ENCODE measurements around the gene CENPU.
"Not testable (repeated sequence)": the region's sequence is repeated elsewhere in the genome, so short reads cannot be mapped to it uniquely, and the experiment has no call there.

The CENPU gene

GRCh38 chr4:184752496-184753275, 18.8 kb upstream of the CENPU start:
- DNase-seq (ENCODE audit: low read depth) = no peak

DNA sequence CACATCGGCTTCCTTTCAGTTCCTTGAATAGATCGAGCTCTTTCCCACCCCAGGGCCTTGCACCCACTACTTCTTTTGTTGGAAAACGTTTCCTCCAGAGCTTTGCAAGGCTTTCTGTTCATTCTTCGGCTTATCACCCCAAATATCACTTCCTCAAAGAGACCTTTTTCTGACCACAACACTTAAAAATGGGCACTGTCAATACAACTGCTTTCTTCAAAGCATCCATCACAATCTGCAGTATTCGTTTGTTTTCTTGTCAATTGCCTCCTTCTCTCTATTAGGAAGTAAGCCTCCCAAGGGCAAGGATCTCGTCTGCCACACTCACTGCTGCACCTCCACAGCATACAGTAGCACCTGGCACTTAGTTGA, 17.7 kb upstream of the CENPU start:
- no peak for DNase-seq (ENCODE audit: low read depth)

GRCh38 chr4:184750926-184751584, 17.2 kb upstream of the CENPU start:
- DNase-seq (ENCODE audit: low read depth) = no peak

GRCh38 chr4:184748251-184748652, 14.4 kb upstream of the CENPU start:
- no peak for DNase-seq (ENCODE audit: low read depth)

- no peak for DNase-seq (ENCODE audit: low read depth)
These were observed 13.3 kb upstream of the CENPU start for GRCh38 chr4:184747034-184747830.

DNA sequence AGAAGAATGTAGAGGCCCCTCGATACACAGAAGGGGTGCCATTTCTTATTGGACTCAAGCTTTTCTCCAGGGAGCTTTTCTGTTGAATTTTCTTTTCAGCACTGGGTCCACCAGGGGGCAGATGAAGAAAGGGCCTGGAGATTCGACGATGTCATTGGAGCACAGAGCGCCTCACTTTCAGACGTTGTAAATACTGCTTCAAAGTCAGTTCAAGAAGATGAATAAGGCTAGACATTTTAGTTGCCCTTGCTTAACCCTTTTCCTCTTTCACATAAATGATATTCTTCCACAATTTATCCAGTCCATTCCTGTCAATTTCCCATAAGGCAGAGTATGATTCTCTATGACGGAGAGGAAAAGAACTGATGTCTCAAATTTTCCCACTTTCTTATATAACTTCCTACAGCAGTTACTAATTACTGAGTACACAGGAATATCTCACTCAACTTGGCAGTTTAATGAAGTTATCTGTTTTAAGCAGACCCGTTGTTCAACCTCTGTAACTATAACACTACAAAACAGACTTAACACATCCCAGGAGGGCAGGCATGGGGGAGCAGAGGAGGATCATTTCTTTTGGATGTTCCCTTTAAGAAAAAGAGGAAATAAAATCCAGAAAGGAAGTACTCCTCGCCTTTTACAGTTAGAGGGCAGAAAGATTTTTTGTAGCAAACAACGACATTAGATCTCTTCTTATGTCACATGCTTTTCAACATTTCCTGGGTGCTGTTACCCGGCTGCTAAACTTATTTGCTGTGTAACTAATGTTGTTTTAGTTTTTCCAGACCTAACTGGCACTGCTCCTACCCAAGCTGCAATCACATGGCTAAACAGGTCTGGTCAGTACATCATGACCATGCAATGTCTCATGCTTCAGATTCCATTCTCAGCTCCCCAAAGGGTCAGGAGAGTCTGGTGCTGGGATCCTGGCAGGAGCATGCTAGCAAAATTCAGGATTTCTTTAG, 12.2 kb upstream of the CENPU start:
- DNase-seq (ENCODE audit: low read depth) = peak; percentile 44

- DNase-seq (ENCODE audit: low read depth) = no peak
These were observed 10.3 kb upstream of the CENPU start for GRCh38 chr4:184744236-184744635.

GRCh38 chr4:184743650-184744049, 9.8 kb upstream of the CENPU start:
- DNase-seq (ENCODE audit: low read depth) = no peak

- not testable (repeated sequence) for DNase-seq (ENCODE audit: low read depth)
These were observed 7.8 kb upstream of the CENPU start for GRCh38 chr4:184741651-184742050.

DNA sequence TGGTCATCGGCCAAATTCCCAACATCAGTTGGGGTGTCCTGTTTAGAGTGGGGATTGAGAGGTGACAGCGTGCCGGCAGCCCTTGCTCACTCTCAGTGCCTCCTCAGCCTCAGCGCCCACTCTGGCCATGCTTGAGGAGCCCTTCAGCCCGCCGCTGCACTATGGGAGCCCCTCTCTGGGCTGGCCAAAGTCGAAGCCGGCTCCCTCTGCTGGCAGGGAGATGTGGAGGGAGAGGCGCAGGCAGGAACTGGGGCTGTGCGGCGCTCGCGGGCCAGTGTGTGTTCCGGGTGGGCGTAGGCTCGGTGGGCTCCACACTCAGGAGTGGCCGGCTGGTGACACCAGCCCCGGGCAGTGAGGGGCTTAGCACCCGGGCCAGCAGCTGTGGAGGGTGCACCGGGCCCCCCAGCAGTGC, 7.1 kb upstream of the CENPU start:
- no peak for DNase-seq (ENCODE audit: low read depth)

DNA sequence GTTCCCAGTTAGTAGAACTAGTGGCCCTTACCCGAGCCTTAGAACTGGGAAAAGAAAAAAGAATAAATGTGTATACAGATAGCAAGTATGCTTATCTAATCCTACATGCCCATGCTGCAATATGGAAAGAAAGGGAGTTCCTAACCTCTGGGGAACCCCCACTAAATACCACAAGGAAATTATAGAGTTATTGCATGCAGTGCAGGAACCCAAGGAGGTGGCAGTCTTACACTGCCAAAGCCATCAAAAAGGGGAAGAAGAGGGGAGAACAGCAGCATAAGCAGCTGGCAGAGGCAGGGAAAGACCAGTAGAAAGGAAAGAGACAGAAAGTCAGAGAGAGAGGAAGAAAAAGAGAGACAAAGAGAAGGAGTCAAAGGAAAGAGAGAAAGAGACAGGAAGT, 5.7 kb upstream of the CENPU start:
- not testable (repeated sequence) for DNase-seq (ENCODE audit: low read depth)

DNA sequence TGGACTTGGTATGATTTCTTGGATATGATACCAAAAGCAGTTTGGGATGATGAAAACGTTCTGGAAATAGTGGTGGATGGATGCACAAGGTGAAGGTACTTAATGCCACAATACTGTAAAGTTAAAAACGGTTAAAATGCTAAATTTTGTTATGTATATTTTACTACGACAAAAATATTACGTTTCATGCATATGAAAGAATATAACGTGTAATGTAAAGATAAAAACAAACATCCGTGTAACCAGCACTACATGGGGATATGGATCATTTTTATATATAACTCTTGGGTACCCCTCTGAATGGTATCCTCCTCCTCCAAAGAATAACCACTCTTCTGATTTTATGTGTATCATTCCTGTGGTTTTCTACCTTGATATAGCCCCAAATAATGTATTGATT, 862 bp upstream of the CENPU start:
- DNase-seq (ENCODE audit: low read depth) = no peak

- no peak for DNase-seq (ENCODE audit: low read depth)
These were observed 1.8 kb downstream of the CENPU start for GRCh38 chr4:184732126-184732525.

- DNase-seq (ENCODE audit: low read depth) = no peak
These were observed 2.8 kb downstream of the CENPU start for GRCh38 chr4:184731056-184731455.

DNA sequence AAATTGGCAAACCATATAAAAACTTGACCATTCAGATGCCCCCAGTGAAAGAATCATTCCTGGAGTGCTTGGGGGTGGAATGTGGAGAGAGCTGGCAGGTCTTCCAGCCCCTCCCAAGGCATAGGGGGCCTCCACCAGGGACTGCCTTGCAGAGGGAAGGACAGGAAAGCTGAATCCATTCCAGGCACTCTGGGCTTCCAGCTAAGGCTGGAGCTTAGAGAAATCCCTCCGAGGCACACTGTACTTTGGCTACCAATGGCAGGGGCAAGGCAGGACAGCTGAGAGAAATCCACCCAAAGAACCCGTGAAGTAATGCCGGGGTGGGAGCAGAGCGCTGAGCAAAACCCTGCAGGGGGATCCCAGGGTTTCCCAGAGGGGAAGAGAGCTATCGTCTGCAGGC, 4.0 kb downstream of the CENPU start:
- no peak for DNase-seq (ENCODE audit: low read depth)

- no peak for DNase-seq (ENCODE audit: low read depth)
These were observed 5.0 kb downstream of the CENPU start for GRCh38 chr4:184728858-184729257.

DNA sequence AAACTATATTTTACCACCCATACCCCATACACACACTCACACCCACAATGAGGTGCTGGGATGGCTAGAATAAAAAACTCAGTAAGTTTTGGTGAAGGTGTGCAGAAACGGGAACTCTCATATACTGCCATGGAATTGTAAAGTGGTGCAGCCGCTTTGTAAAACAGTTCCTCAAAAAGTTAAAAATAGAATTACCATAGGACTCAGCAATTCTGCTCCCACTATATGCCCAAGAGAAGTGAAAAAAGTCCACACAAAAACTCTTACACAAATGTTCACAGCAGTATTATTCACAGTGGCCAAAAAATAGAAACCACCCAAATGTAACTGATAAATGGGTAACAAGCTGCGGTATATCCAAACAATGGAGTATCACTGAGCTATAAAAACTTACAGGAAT, 6.5 kb downstream of the CENPU start:
- DNase-seq (ENCODE audit: low read depth) = no peak

- DNase-seq (ENCODE audit: low read depth) = no peak
These were observed 11.1 kb downstream of the CENPU start for GRCh38 chr4:184722798-184723197.

- DNase-seq (ENCODE audit: low read depth) = no peak
These were observed 12.6 kb downstream of the CENPU start for GRCh38 chr4:184721254-184721653.

GRCh38 chr4:184719407-184719806, 14.5 kb downstream of the CENPU start:
- no peak for DNase-seq (ENCODE audit: low read depth)

- no peak for DNase-seq (ENCODE audit: low read depth)
These were observed 18.4 kb downstream of the CENPU start for GRCh38 chr4:184715526-184715925.

DNA sequence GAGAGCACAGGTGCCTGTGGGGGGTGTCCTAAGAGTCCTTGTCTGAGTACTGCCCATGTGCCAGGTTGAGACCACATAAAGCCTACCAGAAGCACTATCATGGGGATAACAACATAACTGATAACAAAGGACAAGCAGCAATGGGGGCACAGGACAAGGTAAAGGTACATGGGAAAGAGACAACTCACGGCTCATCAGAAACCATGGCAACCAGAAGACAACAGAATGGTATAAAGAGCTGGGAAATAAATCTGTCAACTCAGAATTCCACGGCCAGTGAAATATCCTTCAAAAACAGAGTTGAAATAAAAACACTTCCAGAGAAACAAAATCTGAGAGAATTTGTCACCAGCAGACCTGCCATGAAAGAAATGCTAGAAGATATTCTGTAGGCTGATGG, 20.0 kb downstream of the CENPU start:
- no peak for DNase-seq (ENCODE audit: low read depth)
